ENCODE results near the gene ABI3. TPM values are rescaled to one million over a fixed set of nuclear protein-coding genes. Genes with fewer than 3 reads are reported as not detected.

ABI3 gene
- total and polyA plus RNA-seq, 7 donors: 1.1 to 3.8 (median 2.5) TPM

DNA sequence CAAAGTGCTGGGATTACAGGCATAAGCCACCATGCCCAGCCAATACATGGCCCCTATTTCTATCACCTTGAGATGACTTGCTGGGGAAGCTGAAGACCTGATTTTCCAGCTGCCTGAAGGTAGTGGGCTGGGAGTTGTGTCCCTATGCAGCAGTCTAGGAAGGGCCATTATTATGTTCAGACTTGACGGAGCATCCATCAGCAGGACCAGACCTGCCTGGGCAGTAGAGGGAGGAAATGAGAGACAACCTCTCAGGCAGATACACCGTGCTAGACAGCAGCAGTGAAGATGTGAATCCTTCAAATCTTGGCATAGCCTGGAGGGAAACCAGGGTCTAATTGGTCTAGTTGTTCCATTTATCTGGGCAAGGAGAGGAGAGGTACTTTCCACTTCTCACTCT is 55.7 kb downstream of the ABI3 start:
- ATAC-seq (no peak), DNase-seq (no peak)

DNA sequence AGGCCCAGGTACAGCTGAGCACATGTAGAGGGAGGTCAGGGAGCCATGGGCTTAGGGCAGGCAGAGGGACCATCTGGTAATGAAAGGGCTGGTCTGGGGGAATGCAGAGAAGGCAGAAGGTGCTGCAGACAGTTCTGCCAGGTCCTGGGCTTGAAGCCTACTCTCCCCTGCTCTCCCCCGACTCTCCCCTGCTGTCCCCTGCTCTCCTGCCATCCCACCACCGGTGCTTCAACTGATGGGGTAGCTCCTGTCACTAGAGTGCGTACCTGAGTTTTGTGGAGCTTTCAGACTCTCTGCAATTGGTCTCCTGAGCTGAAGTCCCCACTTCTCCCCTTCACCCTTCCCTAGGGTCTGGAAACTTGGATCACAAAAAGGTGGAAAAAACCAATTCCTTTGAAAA is 57.4 kb downstream of the ABI3 start:
- Histone ChIP-seq H3K27ac (no peak overlapping the region), H3K4me3 (no peak overlapping the region), H3K27me3 (ENCODE audit: insufficient read depth in 3 of 3, low read length in 2 of 3) (no peaks in the 10 kb centered on the region), H3K36me3 (ENCODE audit: insufficient read depth in 1 of 2, low read depth in 1 of 2) (no peaks in the 10 kb centered on the region), H3K4me1 (no peaks in the 10 kb centered on the region), H3K9me3 (no peaks in the 10 kb centered on the region)
- TF ChIP-seq, protein P1, sequence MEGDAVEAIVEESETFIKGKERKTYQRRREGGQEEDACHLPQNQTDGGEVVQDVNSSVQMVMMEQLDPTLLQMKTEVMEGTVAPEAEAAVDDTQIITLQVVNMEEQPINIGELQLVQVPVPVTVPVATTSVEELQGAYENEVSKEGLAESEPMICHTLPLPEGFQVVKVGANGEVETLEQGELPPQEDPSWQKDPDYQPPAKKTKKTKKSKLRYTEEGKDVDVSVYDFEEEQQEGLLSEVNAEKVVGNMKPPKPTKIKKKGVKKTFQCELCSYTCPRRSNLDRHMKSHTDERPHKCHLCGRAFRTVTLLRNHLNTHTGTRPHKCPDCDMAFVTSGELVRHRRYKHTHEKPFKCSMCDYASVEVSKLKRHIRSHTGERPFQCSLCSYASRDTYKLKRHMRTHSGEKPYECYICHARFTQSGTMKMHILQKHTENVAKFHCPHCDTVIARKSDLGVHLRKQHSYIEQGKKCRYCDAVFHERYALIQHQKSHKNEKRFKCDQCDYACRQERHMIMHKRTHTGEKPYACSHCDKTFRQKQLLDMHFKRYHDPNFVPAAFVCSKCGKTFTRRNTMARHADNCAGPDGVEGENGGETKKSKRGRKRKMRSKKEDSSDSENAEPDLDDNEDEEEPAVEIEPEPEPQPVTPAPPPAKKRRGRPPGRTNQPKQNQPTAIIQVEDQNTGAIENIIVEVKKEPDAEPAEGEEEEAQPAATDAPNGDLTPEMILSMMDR (IDR thresholded peaks at IDR 0.05): no peak
- ATAC-seq (no peak), DNase-seq (no peak)
- 66 to 82% (median 75%) methylated on average over 2 to 3 of the region's 3 CpGs for WGBS, 3 donors
- intact Hi-C loops (cut with DNase I): no loop called here

More for the DNA sequence above, 55.7 kb downstream of the ABI3 start:
- no peaks in the 10 kb centered on the region for H3K36me3 ChIP-seq (ENCODE audit: insufficient read depth in 1 of 2, low read depth in 1 of 2)
- TF ChIP-seq, protein P1 (IDR thresholded peaks at IDR 0.05): no peak
- 83 to 88% (median 85%) methylated on average over 2 of the region's 2 CpGs for WGBS, 3 donors
- no peak overlapping the region for H3K4me3 ChIP-seq
- no peak overlapping the region for H3K27ac ChIP-seq
- H3K9me3 ChIP-seq: no peaks in the 10 kb centered on the region
- H3K27me3 ChIP-seq (ENCODE audit: insufficient read depth in 3 of 3, low read length in 2 of 3): peaks cover 0 to 11% (median 0%) of the 10 kb centered on the region in 3 donors
- H3K4me1 ChIP-seq: no peaks in the 10 kb centered on the region
- intact Hi-C loops (cut with DNase I): no loop called here

DNA sequence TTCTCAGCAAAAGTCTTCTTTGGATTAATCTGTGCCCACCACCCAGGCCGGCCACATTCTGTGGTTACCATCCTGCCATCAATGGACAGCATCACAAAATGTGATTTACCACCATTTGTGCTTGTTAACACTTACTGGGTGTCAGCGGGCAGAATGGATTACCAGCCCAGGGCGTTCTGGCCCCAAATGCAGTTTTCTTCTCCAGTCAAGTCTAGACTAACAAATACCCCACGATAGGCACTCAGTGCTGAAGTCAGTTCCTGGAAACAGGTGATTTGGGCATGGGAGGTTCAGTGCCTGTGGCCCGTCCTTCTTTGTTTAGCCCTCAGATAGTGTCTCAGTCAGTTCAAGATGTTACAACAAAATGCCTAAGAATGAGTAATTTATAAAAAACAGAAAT is 58.8 kb downstream of the ABI3 start:
- Histone ChIP-seq H3K27me3 (ENCODE audit: insufficient read depth in 3 of 3, low read length in 2 of 3) (no peaks in the 10 kb centered on the region), H3K4me1 (no peaks in the 10 kb centered on the region), H3K27ac (no peak overlapping the region), H3K4me3 (no peak overlapping the region), H3K9me3 (no peaks in the 10 kb centered on the region), H3K36me3 (ENCODE audit: insufficient read depth in 1 of 2, low read depth in 1 of 2) (no peaks in the 10 kb centered on the region)
- DNase-seq: no peak
- TF ChIP-seq, protein P1 (IDR thresholded peaks at IDR 0.05): no peak
- intact Hi-C loops (cut with DNase I): no loop called here
- 53 to 68% (median 60%) methylated on average over 5 of the region's 5 CpGs for WGBS, 3 donors
- ATAC-seq: no peak

Other genes with a start within 250 kb of the ABI3 start
- not detected for gene GIP, start 242.1 kb upstream of the ABI3 start, total RNA-seq
- gene GIP, start 242.1 kb upstream of the ABI3 start, polyA plus RNA-seq: not detected
- gene IGF2BP1, start 213.3 kb upstream of the ABI3 start, total RNA-seq: not detected
- not detected for gene IGF2BP1, start 213.3 kb upstream of the ABI3 start, polyA plus RNA-seq
- under 1 TPM in 1 of 4 donors, not detected in 3; 0.04 TPM for gene B4GALNT2, start 77.9 kb upstream of the ABI3 start, total RNA-seq
- gene B4GALNT2, start 77.9 kb upstream of the ABI3 start, polyA plus RNA-seq: under 1 TPM in 1 of 3 donors, not detected in 2; under 0.01 TPM
- gene GNGT2, start 133 bp upstream of the ABI3 start, total RNA-seq: 1 to 10 TPM in 1 of 4 donors, under 1 TPM in 3; 0.39 to 2.0 (median 0.49) TPM
- gene GNGT2, start 133 bp upstream of the ABI3 start, polyA plus RNA-seq: 1 to 10 TPM in 1 of 3 donors, under 1 TPM in 2; 0.32 to 1.3 (median 0.58) TPM
- 1 to 10 TPM in 3 of 4 donors, under 1 TPM in 1; 0.30 to 4.2 (median 1.7) TPM for gene PHOSPHO1, start 20.1 kb downstream of the ABI3 start, total RNA-seq
- under 1 TPM; 0.59 to 0.70 (median 0.68) TPM for gene PHOSPHO1, start 20.1 kb downstream of the ABI3 start, polyA plus RNA-seq
- 10 to 100 TPM; 21.3 to 30.1 (median 23.8) TPM for gene ZNF652, start 151.5 kb downstream of the ABI3 start, total RNA-seq
- gene ZNF652, start 151.5 kb downstream of the ABI3 start, polyA plus RNA-seq: 10 to 100 TPM in 1 of 3 donors, 1 to 10 TPM in 2; 3.1 to 15.5 (median 8.1) TPM
- gene PHB1, start 204.2 kb downstream of the ABI3 start, total RNA-seq: 100 to 1,000 TPM; 134 to 209 (median 168) TPM
- gene PHB1, start 204.2 kb downstream of the ABI3 start, polyA plus RNA-seq: 100 to 1,000 TPM; 175 to 364 (median 210) TPM